Smooth muscle cell of the brain vasculature (primary cell): ENCODE data around the gene MTFR2.

Source experiments
- DNase-seq: peaks from one replicate; pipeline ENCODE4 v3.0.0-alpha.2; 2012; ENCODE audit warnings: low read depth, low spot score

MTFR2 gene

GRCh38 chr6:136184738-136185137 is 65.4 kb downstream of the MTFR2 start:
- DNase-seq = no peak

GRCh38 chr6:136181861-136182260 is 68.2 kb downstream of the MTFR2 start:
- no peak for DNase-seq

GRCh38 chr6:136181512-136181833 is 68.6 kb downstream of the MTFR2 start:
- DNase-seq = no peak
